Stimulated activated CD4-positive, alpha-beta T cell treated with anti-CD3 and anti-CD28 coated beads, Interleukin-12 subunit alpha, Interleukin-12 subunit beta, amount 100 ng/mL, for 24 hours (primary cell): ENCODE results near the gene NKTR.

Experiments
- DNase-seq, 2 experiments: peaks; one replicate each; pipeline ENCODE4 v3.0.0-alpha.2; 2020; ENCODE audit warnings: low read depth in 2 of 2

The NKTR gene

GRCh38 chr3:42694366-42694765 is 93.9 kb downstream of the NKTR start:
- DNase-seq, result no peak

- no peak for DNase-seq
These were observed 96.1 kb downstream of the NKTR start for GRCh38 chr3:42696356-42697288.

GRCh38 chr3:42697289-42698051 is 97.0 kb downstream of the NKTR start:
- DNase-seq, result no peak
